OCI-LY1 (cell line): ENCODE data around the gene IRAK3.

Experiments
- CTCF ChIP-seq: fragments of 200-600 bp; sonication (generic), shearing (Covaris generic); IDR thresholded peaks from 2 replicates; pipeline ENCODE4 v1.5.1; 2017; ENCODE audit warnings: mild to moderate bottlenecking, antibody characterized with exemption, low read length, moderate library complexity, mixed read lengths
- EZH2 ChIP-seq: fragments of 200-600 bp; sonication (generic), shearing (Covaris generic); IDR thresholded peaks from 2 replicates; pipeline ENCODE4 v1.8.0; 2017; ENCODE audit warnings: borderline replicate concordance, mixed run types, mild to moderate bottlenecking, antibody characterized with exemption, low read length, moderate library complexity, mixed read lengths

- TF ChIP-seq CTCF (no peak), EZH2 (no peak)
Measured at GRCh38 chr12:66142826-66143225, 46.2 kb upstream of the IRAK3 start.
